ENCODE measurements around the gene MDM4. TPM values are rescaled to one million over a fixed set of nuclear protein-coding genes. Genes with fewer than 3 reads are reported as not detected.

The MDM4 gene
- total RNA-seq, 4 donors from 2014 or later = 66.1 to 92.3 (median 88.6) TPM

DNA sequence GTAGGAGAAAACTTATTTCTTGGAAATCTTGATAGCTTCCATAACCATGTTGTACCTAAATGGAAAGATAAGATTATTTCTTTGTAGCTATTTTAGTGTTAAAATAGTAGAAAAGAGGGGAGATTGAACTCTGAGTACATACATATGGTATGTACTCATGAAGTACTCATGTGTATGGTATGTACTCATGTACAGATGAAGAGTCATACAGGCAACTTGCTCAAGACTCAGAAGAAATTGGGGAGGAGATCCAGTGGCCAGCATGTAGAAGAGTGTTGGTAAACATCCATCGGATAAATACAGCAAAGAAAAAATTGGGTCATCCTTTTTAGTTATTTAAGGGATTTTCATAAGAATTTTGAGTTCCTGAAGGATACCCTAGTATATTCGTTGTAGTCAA lies 29.0 kb downstream of the MDM4 start:
- TF ChIP-seq, protein P1, sequence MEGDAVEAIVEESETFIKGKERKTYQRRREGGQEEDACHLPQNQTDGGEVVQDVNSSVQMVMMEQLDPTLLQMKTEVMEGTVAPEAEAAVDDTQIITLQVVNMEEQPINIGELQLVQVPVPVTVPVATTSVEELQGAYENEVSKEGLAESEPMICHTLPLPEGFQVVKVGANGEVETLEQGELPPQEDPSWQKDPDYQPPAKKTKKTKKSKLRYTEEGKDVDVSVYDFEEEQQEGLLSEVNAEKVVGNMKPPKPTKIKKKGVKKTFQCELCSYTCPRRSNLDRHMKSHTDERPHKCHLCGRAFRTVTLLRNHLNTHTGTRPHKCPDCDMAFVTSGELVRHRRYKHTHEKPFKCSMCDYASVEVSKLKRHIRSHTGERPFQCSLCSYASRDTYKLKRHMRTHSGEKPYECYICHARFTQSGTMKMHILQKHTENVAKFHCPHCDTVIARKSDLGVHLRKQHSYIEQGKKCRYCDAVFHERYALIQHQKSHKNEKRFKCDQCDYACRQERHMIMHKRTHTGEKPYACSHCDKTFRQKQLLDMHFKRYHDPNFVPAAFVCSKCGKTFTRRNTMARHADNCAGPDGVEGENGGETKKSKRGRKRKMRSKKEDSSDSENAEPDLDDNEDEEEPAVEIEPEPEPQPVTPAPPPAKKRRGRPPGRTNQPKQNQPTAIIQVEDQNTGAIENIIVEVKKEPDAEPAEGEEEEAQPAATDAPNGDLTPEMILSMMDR (IDR thresholded peaks at IDR 0.05; ENCODE audit: low read depth) = no peak

- TF ChIP-seq, protein P1 (IDR thresholded peaks at IDR 0.05; ENCODE audit: low read depth) = no peak
Measured at GRCh38 chr1:204545881-204546280, 29.7 kb downstream of the MDM4 start.

GRCh38 chr1:204548265-204548664 lies 32.1 kb downstream of the MDM4 start:
- TF ChIP-seq, protein P1 (IDR thresholded peaks at IDR 0.05; ENCODE audit: low read depth) = no peak

DNA sequence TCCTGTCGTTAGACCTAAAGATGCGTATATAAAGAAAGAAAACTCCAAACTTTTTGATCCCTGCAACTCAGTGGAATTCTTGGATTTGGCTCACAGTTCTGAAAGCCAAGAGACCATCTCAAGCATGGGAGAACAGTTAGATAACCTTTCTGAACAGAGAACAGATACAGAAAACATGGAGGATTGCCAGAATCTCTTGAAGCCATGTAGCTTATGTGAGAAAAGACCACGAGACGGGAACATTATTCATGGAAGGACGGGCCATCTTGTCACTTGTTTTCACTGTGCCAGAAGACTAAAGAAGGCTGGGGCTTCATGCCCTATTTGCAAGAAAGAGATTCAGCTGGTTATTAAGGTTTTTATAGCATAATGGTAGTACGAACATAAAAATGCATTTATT lies 33.1 kb downstream of the MDM4 start:
- TF ChIP-seq, protein P1 (IDR thresholded peaks at IDR 0.05; ENCODE audit: low read depth) = no peak

DNA sequence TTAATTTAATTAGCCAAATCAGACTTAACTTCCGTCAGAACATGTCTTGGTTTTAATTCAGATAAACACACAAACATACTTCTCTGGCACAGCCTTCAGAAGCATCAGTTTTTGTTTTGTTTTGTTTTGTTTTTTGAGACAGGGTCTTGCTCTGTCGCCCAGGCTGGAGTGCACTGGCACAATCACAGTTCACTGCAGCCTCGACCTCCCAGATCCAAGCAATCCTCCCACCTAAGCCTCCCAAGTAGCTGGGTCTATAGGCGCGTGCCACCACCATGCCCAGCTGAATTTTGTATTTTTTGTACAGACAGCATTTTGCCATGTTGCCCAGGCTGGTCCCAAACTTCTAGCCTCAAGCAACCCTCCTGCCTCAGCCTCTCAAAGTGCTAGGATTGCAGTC lies 34.7 kb downstream of the MDM4 start:
- TF ChIP-seq, protein P1 (IDR thresholded peaks at IDR 0.05; ENCODE audit: low read depth) = no peak

- TF ChIP-seq, protein P1 (IDR thresholded peaks at IDR 0.05; ENCODE audit: low read depth) = no peak
Measured at GRCh38 chr1:204556458-204557052, 40.3 kb downstream of the MDM4 start.

GRCh38 chr1:204558467-204558866 lies 42.3 kb downstream of the MDM4 start:
- TF ChIP-seq, protein P1 (IDR thresholded peaks at IDR 0.05; ENCODE audit: low read depth) = no peak
